ENCODE data around the gene MAP4K4.

- no peak for TF ChIP-seq GATA3 (IDR thresholded peaks at IDR 0.05; ENCODE audit: low read depth, low read length)
- no peak for TF ChIP-seq GATA2 (IDR thresholded peaks at IDR 0.05; ENCODE audit: low read depth, low read length)
Observed at GRCh38 chr2:101775092-101775491, 77.6 kb downstream of the MAP4K4 start.

All from SH-SY5Y (cell line).